Left lung (tissue), 10 donors: Measurements from ENCODE around the gene CARS1. TPM values are rescaled to one million over a fixed set of nuclear protein-coding genes. Genes with fewer than 3 reads are reported as not detected.

Experiments used
- ATAC-seq: fragments of 200-7000 bp; cut with Tn5 transposase; one replicate; pipeline ENCODE4 v1.9.1; 2020; ENCODE audit warnings: moderate library complexity
- DNase-seq, 4 donors: peaks; one replicate each; pipeline ENCODE4 v3.0.0-alpha.2; 2013 to 2020
- H3K27ac ChIP-seq, 2 donors: fragments of 200-600 bp; sonication (generic) in 1 of 2; one replicate each; pipeline versions ENCODE4 v1.5.0 to v1.8.0; 2020 to 2021
- H3K27me3 ChIP-seq, 2 donors: fragments of 200-600 bp; sonication (generic) in 1 of 2; one replicate each; pipeline versions ENCODE4 v1.5.0 to v1.8.0; 2020 to 2021
- H3K36me3 ChIP-seq, 2 donors: fragments of 200-600 bp; sonication (generic) in 1 of 2; one replicate each; pipeline versions ENCODE4 v1.5.0 to v1.8.0; 2020 to 2021
- H3K4me1 ChIP-seq, 2 donors: fragments of 200-600 bp; one replicate each; pipeline ENCODE4 v1.8.0; 2021
- H3K4me3 ChIP-seq, 2 donors: fragments of 200-600 bp; sonication (generic) in 1 of 2; one replicate each; pipeline versions ENCODE4 v1.5.0 to v1.8.0; 2020 to 2021; ENCODE audit warnings: mild to moderate bottlenecking in 1 of 2
- H3K9me3 ChIP-seq, 2 donors: fragments of 200-600 bp; sonication (generic) in 1 of 2; one replicate each; pipeline versions ENCODE4 v1.5.0 to v1.8.0; 2020 to 2021
- intact Hi-C, 2 donors: fragments of 100-400 bp; cut with DNase I; formaldehyde crosslinking; loops; one replicate each; pipeline versions ENCODE4 v1.11.2 to v1.14.2; 2022
- polyA plus RNA-seq, 6 donors: library from polyadenylated mRNA; unstranded; fragments of 120-200 nt; gene quantifications; one replicate each; pipeline ENCODE4 v1.2.1, GENCODE V29; 2013; ENCODE audit not compliant: insufficient read length in 6 of 6
- total RNA-seq, 2 donors: library from RNA; stranded (reverse); fragmentation: NEBNext Ultra II Directional; extraction: Animal tissue kit (Norgen Biotek cat#: 25700); gene quantifications; one replicate each; pipeline ENCODE4 v1.2.1, GENCODE V29; 2021
- TF ChIP-seq, protein P1 (sequence below), 2 donors: fragments of 200-600 bp; sonication (generic) in 1 of 2; IDR thresholded peaks; one replicate each; pipeline versions ENCODE4 v1.5.0 to v1.8.0; 2021; ENCODE audit warnings: antibody characterized with exemption in 2 of 2
- donor health status: DM: no; HTN: yes; CAD: no.
- donor health status: DM: no; HTN: no; CAD: no.

CARS1 gene
- total and polyA plus RNA-seq, 8 donors: 28.3 to 49.9 (median 31.4) TPM

DNA sequence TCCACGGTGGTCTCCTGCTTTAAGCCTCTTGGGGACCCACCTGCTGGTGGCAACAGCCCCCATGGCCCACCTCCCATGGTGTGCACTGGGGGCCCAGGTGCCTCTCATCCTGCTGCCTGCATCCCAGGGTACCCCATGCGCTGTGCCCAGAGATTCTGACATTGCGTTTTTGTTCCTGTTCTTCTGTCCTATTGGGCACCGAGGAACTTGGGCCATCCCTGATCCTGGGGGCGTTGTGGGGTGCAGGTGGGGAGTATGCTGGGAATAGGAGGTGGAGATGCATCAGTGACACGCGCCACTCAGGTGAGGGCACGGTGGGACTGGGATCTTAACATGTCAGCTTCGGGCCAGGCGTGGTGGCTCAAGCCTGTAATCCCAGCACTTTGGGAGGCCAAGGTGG is 52.7 kb downstream of the CARS1 start:
- intact Hi-C loops: no loop called here
- TF ChIP-seq, protein P1, sequence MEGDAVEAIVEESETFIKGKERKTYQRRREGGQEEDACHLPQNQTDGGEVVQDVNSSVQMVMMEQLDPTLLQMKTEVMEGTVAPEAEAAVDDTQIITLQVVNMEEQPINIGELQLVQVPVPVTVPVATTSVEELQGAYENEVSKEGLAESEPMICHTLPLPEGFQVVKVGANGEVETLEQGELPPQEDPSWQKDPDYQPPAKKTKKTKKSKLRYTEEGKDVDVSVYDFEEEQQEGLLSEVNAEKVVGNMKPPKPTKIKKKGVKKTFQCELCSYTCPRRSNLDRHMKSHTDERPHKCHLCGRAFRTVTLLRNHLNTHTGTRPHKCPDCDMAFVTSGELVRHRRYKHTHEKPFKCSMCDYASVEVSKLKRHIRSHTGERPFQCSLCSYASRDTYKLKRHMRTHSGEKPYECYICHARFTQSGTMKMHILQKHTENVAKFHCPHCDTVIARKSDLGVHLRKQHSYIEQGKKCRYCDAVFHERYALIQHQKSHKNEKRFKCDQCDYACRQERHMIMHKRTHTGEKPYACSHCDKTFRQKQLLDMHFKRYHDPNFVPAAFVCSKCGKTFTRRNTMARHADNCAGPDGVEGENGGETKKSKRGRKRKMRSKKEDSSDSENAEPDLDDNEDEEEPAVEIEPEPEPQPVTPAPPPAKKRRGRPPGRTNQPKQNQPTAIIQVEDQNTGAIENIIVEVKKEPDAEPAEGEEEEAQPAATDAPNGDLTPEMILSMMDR (IDR thresholded peaks at IDR 0.05): no peak
- peaks cover 0 to 100% of the 10 kb centered on the region in 2 donors for H3K36me3 ChIP-seq
- no peaks in the 10 kb centered on the region for H3K9me3 ChIP-seq
- H3K27ac ChIP-seq: no peak overlapping the region
- DNase-seq (no peak), ATAC-seq (no peak)
- H3K4me3 ChIP-seq: no peak overlapping the region
- H3K27me3 ChIP-seq: no peaks in the 10 kb centered on the region
- peaks cover 0 to 10% of the 10 kb centered on the region in 2 donors for H3K4me1 ChIP-seq

DNA sequence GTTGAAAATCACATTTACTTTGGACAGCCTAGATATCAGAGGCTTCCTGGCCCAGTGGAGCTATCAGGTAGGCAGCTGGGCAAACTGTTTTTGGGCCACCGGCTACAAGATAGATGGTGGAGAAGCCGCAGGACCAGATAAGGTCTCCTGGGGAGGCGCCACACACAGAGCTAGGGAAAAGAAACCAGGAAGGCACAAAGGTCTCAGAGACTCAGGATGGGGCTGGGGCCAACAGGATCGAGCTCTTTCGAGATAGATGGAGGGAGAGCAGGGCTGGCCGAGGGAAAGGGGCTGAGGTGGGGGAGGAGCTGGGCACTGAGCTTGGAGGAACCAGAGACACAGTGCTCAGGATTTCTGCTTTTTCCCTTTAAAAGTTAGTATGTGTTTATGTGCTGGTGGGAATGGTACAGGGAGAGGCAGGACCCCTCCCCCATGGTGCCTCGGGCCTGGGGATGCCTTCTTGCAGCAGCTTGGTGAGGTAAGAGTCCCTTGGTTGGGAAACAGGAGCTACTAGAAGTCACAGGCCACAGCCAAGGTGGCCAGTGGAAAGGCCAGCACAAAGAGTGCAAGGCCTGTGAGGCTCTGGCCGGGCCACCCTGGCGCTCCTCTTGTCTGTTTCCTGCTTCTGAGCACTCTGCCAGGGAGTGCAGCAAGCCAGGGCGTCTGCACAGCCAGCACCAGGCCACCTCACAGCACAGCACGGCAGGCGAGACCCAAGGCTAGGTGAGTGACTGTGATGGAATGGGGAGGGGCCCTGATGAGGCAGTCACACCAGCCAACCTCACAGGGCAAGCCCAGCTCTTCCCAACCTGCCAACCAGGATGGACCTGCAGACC is 53.6 kb downstream of the CARS1 start:
- peak in 1 of 4 donors; percentile 30 for DNase-seq
- Histone ChIP-seq H3K36me3 (peaks cover 0 to 93% of the 10 kb centered on the region in 2 donors), H3K9me3 (no peaks in the 10 kb centered on the region), H3K27ac (no peak overlapping the region), H3K4me1 (peaks cover 0 to 10% of the 10 kb centered on the region in 2 donors), H3K4me3 (no peak overlapping the region), H3K27me3 (no peaks in the 10 kb centered on the region)
- TF ChIP-seq, protein P1 (IDR thresholded peaks at IDR 0.05): no peak
- intact Hi-C loops: no loop called here
- ATAC-seq: peak; percentile 2

DNA sequence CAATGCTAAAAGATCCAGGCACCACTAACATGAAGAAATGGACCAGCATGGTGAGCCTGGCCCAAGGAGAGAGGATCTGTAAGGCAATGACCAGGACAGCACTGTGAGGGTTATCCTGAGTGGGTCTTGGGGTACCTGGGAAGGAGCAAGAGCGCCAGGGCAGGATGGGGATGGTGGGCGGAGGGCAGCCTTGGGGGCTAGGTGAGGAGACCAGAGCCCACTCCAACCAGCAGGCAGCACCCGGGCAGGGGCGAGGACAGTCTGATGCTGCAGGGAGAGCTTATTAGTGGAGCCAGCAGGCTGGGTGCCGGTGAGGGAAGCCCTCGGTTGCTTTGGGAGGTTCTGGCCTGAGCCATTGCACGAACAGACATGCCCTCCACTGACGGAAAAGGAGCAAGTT is 54.4 kb downstream of the CARS1 start:
- H3K4me3 ChIP-seq: no peak overlapping the region
- peaks cover 0 to 86% of the 10 kb centered on the region in 2 donors for H3K36me3 ChIP-seq

DNA sequence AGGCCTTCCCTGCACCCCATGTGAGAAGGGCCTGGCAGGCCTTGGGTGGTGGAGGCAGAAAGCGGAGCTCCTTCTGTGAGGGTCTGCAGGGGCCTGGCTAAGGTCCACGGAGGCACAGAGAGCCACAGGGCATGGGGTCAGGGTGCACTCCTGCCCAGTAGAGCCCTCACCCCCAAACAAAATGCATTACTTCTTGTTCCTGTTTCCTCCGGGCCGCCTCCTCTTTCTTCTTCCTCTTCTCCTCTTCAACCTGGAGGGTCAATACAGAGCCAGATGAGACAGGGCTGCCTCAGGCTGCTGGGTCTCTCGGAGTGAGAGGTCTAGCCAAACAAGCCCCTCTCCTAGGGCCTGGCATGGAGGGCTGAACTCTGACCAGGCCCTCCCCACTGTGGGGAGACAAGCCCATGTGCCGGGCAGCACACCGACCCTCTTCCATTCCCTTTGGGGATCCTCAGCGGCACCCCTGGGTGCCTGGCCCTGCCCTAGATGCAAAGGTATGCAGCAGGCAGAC is 54.8 kb downstream of the CARS1 start:
- no peak for ATAC-seq
- intact Hi-C loops: no loop called here
- no peak overlapping the region for H3K27ac ChIP-seq
- H3K4me3 ChIP-seq: no peak overlapping the region
- peaks cover 0 to 10% of the 10 kb centered on the region in 2 donors for H3K4me1 ChIP-seq
- H3K36me3 ChIP-seq: peaks cover 0 to 81% of the 10 kb centered on the region in 2 donors
- TF ChIP-seq, protein P1 (IDR thresholded peaks at IDR 0.05): no peak
- DNase-seq: no peak
- H3K9me3 ChIP-seq: no peaks in the 10 kb centered on the region
- H3K27me3 ChIP-seq: no peaks in the 10 kb centered on the region

More for the DNA sequence above, 54.4 kb downstream of the CARS1 start:
- TF ChIP-seq, protein P1 (IDR thresholded peaks at IDR 0.05): no peak
- Histone ChIP-seq H3K27ac (no peak overlapping the region), H3K27me3 (no peaks in the 10 kb centered on the region), H3K4me1 (peaks cover 0 to 10% of the 10 kb centered on the region in 2 donors), H3K9me3 (no peaks in the 10 kb centered on the region)
- intact Hi-C loops: no loop called here
- ATAC-seq (no peak), DNase-seq (no peak)

DNA sequence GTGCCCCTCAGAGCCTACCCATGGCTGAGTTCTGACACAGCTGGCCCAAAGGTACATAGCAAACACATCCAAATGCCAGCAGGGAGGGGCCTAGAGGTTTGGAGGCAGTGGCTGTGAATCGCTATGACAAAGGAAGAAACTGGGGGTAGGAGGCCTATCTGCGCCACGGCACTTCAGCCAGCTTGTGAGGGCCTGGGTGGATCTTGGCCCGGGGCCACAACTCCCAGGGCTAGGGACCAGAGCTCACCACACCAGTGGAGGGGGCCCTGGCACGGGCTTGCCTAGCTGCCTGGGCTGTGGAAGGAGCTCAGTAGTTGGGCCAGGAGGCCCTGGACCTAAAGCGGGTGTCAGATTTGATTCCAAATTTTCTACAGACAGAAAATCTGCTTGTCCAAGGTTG is 55.7 kb downstream of the CARS1 start:
- H3K4me1 ChIP-seq: peaks cover 0 to 10% of the 10 kb centered on the region in 2 donors
- peaks cover 0 to 72% of the 10 kb centered on the region in 2 donors for H3K36me3 ChIP-seq
- DNase-seq (peak in 1 of 4 donors; percentile 37), ATAC-seq (no peak)
- no peak overlapping the region for H3K4me3 ChIP-seq
- intact Hi-C loops: no loop called here
- H3K27ac ChIP-seq: no peak overlapping the region
- TF ChIP-seq, protein P1 (IDR thresholded peaks at IDR 0.05): no peak
- H3K27me3 ChIP-seq: no peaks in the 10 kb centered on the region
- H3K9me3 ChIP-seq: no peaks in the 10 kb centered on the region
